22Rv1 (cell line): ENCODE measurements around the gene ANK3.

Experiments
- H3K27ac ChIP-seq: fragments of 450-650 bp; 2 replicates; pipeline ENCODE4 v1.5.1; 2017
- CTCF ChIP-seq: fragments of 450-650 bp; IDR thresholded peaks from 2 replicates; pipeline ENCODE4 v1.5.1; 2017; ENCODE audit warnings: mild to moderate bottlenecking
- ZFX ChIP-seq: fragments of 450-650 bp; IDR thresholded peaks from 2 replicates; pipeline ENCODE4 v1.6.1; 2017; ENCODE audit warnings: antibody characterized with exemption, borderline replicate concordance

Gene ANK3

GRCh38 chr10:60253484-60253883, 136.2 kb downstream of the ANK3 start:
- no peak for TF ChIP-seq ZFX
- TF ChIP-seq CTCF = no peak
- H3K27ac ChIP-seq = no peak overlapping the region

GRCh38 chr10:60252688-60253087, 137.0 kb downstream of the ANK3 start:
- no peak overlapping the region for H3K27ac ChIP-seq
- TF ChIP-seq CTCF (no peak), ZFX (no peak)

GRCh38 chr10:60246382-60246781, 143.3 kb downstream of the ANK3 start:
- no peak overlapping the region for H3K27ac ChIP-seq
- TF ChIP-seq CTCF (no peak), ZFX (no peak)

- TF ChIP-seq CTCF (no peak), ZFX (no peak)
These were observed 150.4 kb downstream of the ANK3 start for GRCh38 chr10:60239228-60239627.

GRCh38 chr10:60238759-60239100, 150.9 kb downstream of the ANK3 start:
- TF ChIP-seq ZFX = no peak
- no peak; the same call in 1 of the 2 replicates for TF ChIP-seq CTCF
- no peak overlapping the region for H3K27ac ChIP-seq

More at GRCh38 chr10:60239228-60239627, 150.4 kb downstream of the ANK3 start:
- H3K27ac ChIP-seq = no peak overlapping the region

GRCh38 chr10:60237977-60238758, 151.5 kb downstream of the ANK3 start:
- no peak for TF ChIP-seq ZFX
- TF ChIP-seq CTCF = no peak; the same call in 1 of the 2 replicates
- H3K27ac ChIP-seq = no peak overlapping the region

- no peak overlapping the region for H3K27ac ChIP-seq
- TF ChIP-seq ZFX (no peak), CTCF (no peak)
These were observed 152.7 kb downstream of the ANK3 start for GRCh38 chr10:60236869-60237524.
